HUES64 (cell line): ENCODE results near the gene THSD7A.

Experiments used
- H3K27ac ChIP-seq: 2 replicates; pipeline ENCODE4 v1.7.0; 2013; ENCODE audit warnings: low read depth, low read length, inconsistent platforms
- H3K27me3 ChIP-seq: 2 replicates; pipeline ENCODE4 v1.6.1; 2013; ENCODE audit warnings: mild to moderate bottlenecking, low read length; ENCODE audit not compliant: insufficient read depth
- H3K36me3 ChIP-seq: 2 replicates; pipeline ENCODE4 v1.6.1; 2013; ENCODE audit warnings: mild to moderate bottlenecking, low read length; ENCODE audit not compliant: insufficient read depth
- H3K4me1 ChIP-seq: 2 replicates; pipeline ENCODE4 v1.6.1; 2013; ENCODE audit warnings: mild to moderate bottlenecking, low read length, moderate library complexity; ENCODE audit not compliant: insufficient read depth
- H3K4me3 ChIP-seq: 2 replicates; pipeline ENCODE4 v1.5.1; 2013; ENCODE audit warnings: mild to moderate bottlenecking, low read length, moderate library complexity
- H3K9ac ChIP-seq: 2 replicates; pipeline ENCODE4 v1.6.1; 2013; ENCODE audit warnings: mild to moderate bottlenecking, low read depth, low read length
- H3K9me3 ChIP-seq: 2 replicates; pipeline ENCODE4 v1.6.1; 2013; ENCODE audit warnings: low read depth, low read length; ENCODE audit not compliant: insufficient read depth
- WGBS: fragments of 150-250, 120-280 bp; methylation state at CpG from one replicate; pipeline ENCODE4 v1.1.7; 2013; ENCODE audit warnings: missing lambda C conversion rate; 5-methylcytosine and 5-hydroxymethylcytosine counted together

Gene THSD7A

DNA sequence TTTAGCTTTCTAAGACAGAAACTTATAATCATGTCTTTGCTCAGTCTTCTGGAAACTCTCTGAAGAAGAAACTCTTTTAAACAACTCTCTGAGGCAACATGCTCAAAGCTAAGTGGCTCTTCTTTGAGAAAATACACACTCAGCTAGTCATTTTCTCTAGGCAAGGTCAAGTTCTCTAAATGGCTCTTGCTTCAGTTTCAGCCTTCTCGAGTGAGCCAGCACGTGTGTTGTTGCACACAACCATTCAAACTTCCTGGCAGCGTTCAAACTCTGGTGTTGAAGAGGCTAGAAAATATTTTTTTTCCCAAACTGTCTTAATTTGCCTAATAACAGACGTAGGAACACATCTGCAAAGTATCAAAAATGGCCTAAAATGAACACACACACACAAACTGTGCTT lies 129.1 kb downstream of the THSD7A start:
- no peak overlapping the region for H3K9ac ChIP-seq
- H3K4me1 ChIP-seq: no peaks in the 10 kb centered on the region
- no peaks in the 10 kb centered on the region for H3K36me3 ChIP-seq
- no peaks in the 10 kb centered on the region for H3K9me3 ChIP-seq
- no peak overlapping the region for H3K4me3 ChIP-seq
- no peak overlapping the region for H3K27ac ChIP-seq
- 96% methylated on average over 4 of the region's 4 CpGs for whole genome bisulfite sequencing
- H3K27me3 ChIP-seq: no peaks in the 10 kb centered on the region

GRCh38 chr7:11701829-11702560 lies 130.0 kb downstream of the THSD7A start:
- Histone ChIP-seq H3K4me3 (no peak overlapping the region), H3K9me3 (no peaks in the 10 kb centered on the region), H3K4me1 (no peaks in the 10 kb centered on the region), H3K27me3 (no peaks in the 10 kb centered on the region), H3K27ac (no peak overlapping the region), H3K9ac (no peak overlapping the region), H3K36me3 (no peaks in the 10 kb centered on the region)
- 76% methylated on average over 6 of the region's 6 CpGs for WGBS

- H3K27me3 ChIP-seq: no peaks in the 10 kb centered on the region
- no peak overlapping the region for H3K4me3 ChIP-seq
- H3K9me3 ChIP-seq: no peaks in the 10 kb centered on the region
- H3K27ac ChIP-seq: no peak overlapping the region
- H3K36me3 ChIP-seq: no peaks in the 10 kb centered on the region
- WGBS: 95% methylated on average over 5 of the region's 5 CpGs
- H3K9ac ChIP-seq: no peak overlapping the region
- no peaks in the 10 kb centered on the region for H3K4me1 ChIP-seq
Measured at GRCh38 chr7:11699666-11700065, 132.3 kb downstream of the THSD7A start.

- WGBS: 100% methylated on average over 1 of the region's 2 CpGs
- no peaks in the 10 kb centered on the region for H3K36me3 ChIP-seq
- H3K4me1 ChIP-seq: no peaks in the 10 kb centered on the region
- H3K9me3 ChIP-seq: no peaks in the 10 kb centered on the region
- H3K9ac ChIP-seq: no peak overlapping the region
- no peak overlapping the region for H3K27ac ChIP-seq
- no peak overlapping the region for H3K4me3 ChIP-seq
- H3K27me3 ChIP-seq: no peaks in the 10 kb centered on the region
Measured at GRCh38 chr7:11698384-11698871, 133.6 kb downstream of the THSD7A start.

- 49% methylated on average over 2 of the region's 3 CpGs for WGBS
Measured at GRCh38 chr7:11690395-11690794, 141.6 kb downstream of the THSD7A start.

DNA sequence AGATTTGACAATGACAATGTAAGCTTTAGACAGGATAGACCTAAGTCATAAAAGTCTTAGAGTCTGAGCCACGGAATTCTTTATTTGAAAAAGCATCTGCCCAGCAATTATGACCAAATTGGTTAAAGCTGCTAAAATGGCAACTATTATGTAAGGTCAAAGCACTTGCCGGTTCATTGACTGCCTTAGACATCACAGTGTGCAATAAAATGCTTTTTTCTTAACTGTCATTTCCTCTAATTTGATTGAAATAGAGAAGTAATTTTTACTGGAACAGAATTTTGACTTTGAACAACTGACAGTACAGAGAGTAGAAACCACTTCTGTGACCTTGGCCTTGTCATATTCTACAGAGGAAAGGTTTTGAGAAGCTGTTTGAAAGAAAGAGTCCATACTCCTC lies 142.9 kb downstream of the THSD7A start:
- no peak overlapping the region for H3K4me3 ChIP-seq
- peaks cover 11% of the 10 kb centered on the region for H3K4me1 ChIP-seq
- H3K9me3 ChIP-seq: peaks cover 7% of the 10 kb centered on the region; the same call in 1 of the 2 replicates
- no peak overlapping the region for H3K9ac ChIP-seq
- no peak overlapping the region for H3K27ac ChIP-seq
- WGBS: 95% methylated on average over 2 of the region's 2 CpGs
- no peaks in the 10 kb centered on the region for H3K36me3 ChIP-seq
- no peaks in the 10 kb centered on the region for H3K27me3 ChIP-seq

More at GRCh38 chr7:11690395-11690794, 141.6 kb downstream of the THSD7A start:
- H3K27ac ChIP-seq: peak overlapping the region; percentile 18; the same call in 1 of the 2 replicates
- no peaks in the 10 kb centered on the region for H3K9me3 ChIP-seq
- no peak overlapping the region for H3K9ac ChIP-seq
- H3K36me3 ChIP-seq: no peaks in the 10 kb centered on the region
- H3K4me1 ChIP-seq: peaks cover 11% of the 10 kb centered on the region
- H3K4me3 ChIP-seq: no peak overlapping the region
- no peaks in the 10 kb centered on the region for H3K27me3 ChIP-seq

GRCh38 chr7:11681461-11681860 lies 150.5 kb downstream of the THSD7A start:
- WGBS: 93% methylated on average over 3 of the region's 3 CpGs
- Histone ChIP-seq H3K27me3 (no peaks in the 10 kb centered on the region), H3K36me3 (no peaks in the 10 kb centered on the region), H3K9me3 (peaks cover 23% of the 10 kb centered on the region; the same call in 1 of the 2 replicates), H3K4me1 (no peaks in the 10 kb centered on the region), H3K9ac (no peak overlapping the region), H3K27ac (no peak overlapping the region), H3K4me3 (no peak overlapping the region)

GRCh38 chr7:11675163-11675562 lies 156.8 kb downstream of the THSD7A start:
- Histone ChIP-seq H3K4me3 (no peak overlapping the region), H3K9ac (no peak overlapping the region), H3K4me1 (no peaks in the 10 kb centered on the region), H3K27me3 (no peaks in the 10 kb centered on the region), H3K9me3 (no peaks in the 10 kb centered on the region), H3K27ac (no peak overlapping the region), H3K36me3 (no peaks in the 10 kb centered on the region)
- WGBS: 95% methylated on average over 5 of the region's 5 CpGs

GRCh38 chr7:11668727-11669126 lies 163.3 kb downstream of the THSD7A start:
- Histone ChIP-seq H3K27me3 (no peaks in the 10 kb centered on the region), H3K36me3 (no peaks in the 10 kb centered on the region), H3K27ac (no peak overlapping the region), H3K9ac (no peak overlapping the region), H3K4me1 (peaks cover 4% of the 10 kb centered on the region; the same call in 1 of the 2 replicates), H3K9me3 (no peaks in the 10 kb centered on the region), H3K4me3 (no peak overlapping the region)
- 53% methylated on average over 2 of the region's 4 CpGs for WGBS

DNA sequence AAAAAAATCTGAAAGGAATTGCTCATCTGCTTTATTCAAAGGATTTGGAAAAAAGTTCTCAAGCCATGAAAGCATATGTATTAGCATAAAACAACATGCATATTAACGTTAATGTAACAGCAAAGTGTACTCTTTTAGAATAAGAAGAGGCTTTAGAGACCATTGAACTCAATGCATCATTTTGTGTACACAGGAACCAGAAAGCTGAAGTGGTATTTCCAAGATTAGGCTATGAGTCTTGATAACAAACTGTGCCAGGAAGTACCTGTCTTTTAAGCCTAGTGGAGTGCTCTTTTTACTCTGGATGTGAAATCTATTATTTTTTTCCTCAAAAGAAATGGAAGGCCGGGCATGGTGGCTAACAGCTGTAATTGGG lies 164.2 kb downstream of the THSD7A start:
- H3K9ac ChIP-seq: no peak overlapping the region
- WGBS: 92% methylated on average over 2 of the region's 2 CpGs
- H3K36me3 ChIP-seq: no peaks in the 10 kb centered on the region
- H3K9me3 ChIP-seq: no peaks in the 10 kb centered on the region
- no peak overlapping the region for H3K4me3 ChIP-seq
- peaks cover 4% of the 10 kb centered on the region; the same call in 1 of the 2 replicates for H3K4me1 ChIP-seq
- H3K27me3 ChIP-seq: no peaks in the 10 kb centered on the region
- H3K27ac ChIP-seq: no peak overlapping the region

DNA sequence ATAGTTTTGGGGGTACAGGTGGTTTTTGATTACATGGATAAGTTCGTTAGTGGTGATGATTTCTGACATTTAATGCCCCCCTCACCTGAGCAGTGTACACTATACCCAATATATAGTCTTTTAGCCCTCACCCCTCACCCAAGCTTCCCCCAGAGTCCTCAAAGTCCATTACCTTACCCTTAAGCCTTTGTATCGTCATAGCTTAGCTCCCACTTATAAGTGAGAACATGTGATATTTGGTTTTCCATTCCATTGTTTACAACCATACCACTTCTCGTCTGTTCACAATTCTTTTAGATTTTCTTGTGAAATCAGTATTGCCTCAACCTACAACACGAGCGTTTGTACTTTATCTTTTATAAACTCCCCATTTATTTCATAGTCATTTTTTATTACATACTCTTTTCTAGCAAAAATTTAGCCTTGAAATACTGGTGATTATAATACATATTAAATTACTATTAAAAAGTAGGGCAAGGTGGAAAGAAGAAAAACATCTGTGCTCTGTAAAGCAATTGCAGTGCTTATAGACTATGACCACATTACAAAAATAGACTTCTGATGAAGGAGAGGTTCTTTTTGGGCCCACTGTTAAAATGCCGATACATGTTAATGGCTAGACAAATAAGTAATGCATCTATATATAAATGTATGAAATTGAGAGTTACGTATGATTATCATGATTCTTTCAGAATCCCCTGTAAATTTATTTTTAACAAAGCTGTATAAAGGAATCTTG lies 164.8 kb downstream of the THSD7A start:
- Histone ChIP-seq H3K4me1 (peaks cover 4% of the 10 kb centered on the region; the same call in 1 of the 2 replicates), H3K9me3 (no peaks in the 10 kb centered on the region), H3K36me3 (no peaks in the 10 kb centered on the region), H3K27me3 (no peaks in the 10 kb centered on the region), H3K9ac (no peak overlapping the region), H3K4me3 (no peak overlapping the region), H3K27ac (no peak overlapping the region)
- 97% methylated on average over 4 of the region's 7 CpGs for WGBS
